AG09319 (cell line): Measurements from ENCODE around the gene ELOB.

Experiments used
- DNase-seq: peaks from one replicate; pipeline ENCODE4 v3.0.0-alpha.2; 2010; ENCODE audit warnings: low read depth; ENCODE audit errors: extremely low read depth
- CTCF ChIP-seq: IDR thresholded peaks from 2 replicates; pipeline ENCODE4 v1.5.1; 2011; ENCODE audit warnings: low read depth, mild to moderate bottlenecking, inconsistent platforms, low read length, moderate library complexity

The ELOB gene

GRCh38 chr16:2768403-2769089 is 8.5 kb downstream of the ELOB start:
- no peak for TF ChIP-seq CTCF
- no peak for DNase-seq

- DNase-seq: no peak
- TF ChIP-seq CTCF: no peak
These were observed 9.2 kb downstream of the ELOB start for GRCh38 chr16:2767891-2768290.

- no peak for TF ChIP-seq CTCF
- DNase-seq: no peak
These were observed 9.8 kb downstream of the ELOB start for GRCh38 chr16:2767140-2767731.

- no peak for TF ChIP-seq CTCF
- DNase-seq: no peak
These were observed 10.5 kb downstream of the ELOB start for GRCh38 chr16:2766430-2767139.

- no peak for DNase-seq
- TF ChIP-seq CTCF: no peak
These were observed 11.3 kb downstream of the ELOB start for GRCh38 chr16:2765462-2766404.

- DNase-seq: no peak
- TF ChIP-seq CTCF: no peak
These were observed 12.4 kb downstream of the ELOB start for GRCh38 chr16:2764718-2765117.

- no peak for DNase-seq
These were observed 13.9 kb downstream of the ELOB start for GRCh38 chr16:2763173-2763572.

More at GRCh38 chr16:2763173-2763572, 13.9 kb downstream of the ELOB start:
- no peak for TF ChIP-seq CTCF
